Esophagus muscularis mucosa (tissue), 4 donors: ENCODE measurements around the gene RNF11.

Experiments used
- EP300 ChIP-seq: sonication (generic); formaldehyde crosslinking; IDR thresholded peaks from one replicate; pipeline ENCODE4 v1.6.1; 2017; ENCODE audit warnings: antibody characterized with exemption
- POLR2A ChIP-seq: fragments of 450-650 bp; IDR thresholded peaks from one replicate; pipeline ENCODE4 v1.6.1; 2017; ENCODE audit warnings: antibody characterized with exemption, moderate library complexity, mild to moderate bottlenecking, low read depth
- POLR2AphosphoS5 ChIP-seq, 2 donors: sonication (generic); formaldehyde crosslinking; IDR thresholded peaks; one replicate each; pipeline ENCODE4 v1.6.1; 2017; ENCODE audit warnings: antibody characterized with exemption in 2 of 2
- TF ChIP-seq, protein P1 (sequence below), 3 experiments: fragments of 200-600 bp in 2 of 3; fragments of 450-650 bp in 1 of 3; sonication (generic) in 2 of 3; IDR thresholded peaks; one replicate each; pipeline ENCODE4 v1.5.1; 2017 to 2019; ENCODE audit warnings: antibody characterized with exemption in 3 of 3, mild to moderate bottlenecking in 2 of 3, moderate library complexity in 1 of 3

GRCh38 chr1:51306950-51307349 is 70.9 kb downstream of the RNF11 start:
- TF ChIP-seq, protein P1, sequence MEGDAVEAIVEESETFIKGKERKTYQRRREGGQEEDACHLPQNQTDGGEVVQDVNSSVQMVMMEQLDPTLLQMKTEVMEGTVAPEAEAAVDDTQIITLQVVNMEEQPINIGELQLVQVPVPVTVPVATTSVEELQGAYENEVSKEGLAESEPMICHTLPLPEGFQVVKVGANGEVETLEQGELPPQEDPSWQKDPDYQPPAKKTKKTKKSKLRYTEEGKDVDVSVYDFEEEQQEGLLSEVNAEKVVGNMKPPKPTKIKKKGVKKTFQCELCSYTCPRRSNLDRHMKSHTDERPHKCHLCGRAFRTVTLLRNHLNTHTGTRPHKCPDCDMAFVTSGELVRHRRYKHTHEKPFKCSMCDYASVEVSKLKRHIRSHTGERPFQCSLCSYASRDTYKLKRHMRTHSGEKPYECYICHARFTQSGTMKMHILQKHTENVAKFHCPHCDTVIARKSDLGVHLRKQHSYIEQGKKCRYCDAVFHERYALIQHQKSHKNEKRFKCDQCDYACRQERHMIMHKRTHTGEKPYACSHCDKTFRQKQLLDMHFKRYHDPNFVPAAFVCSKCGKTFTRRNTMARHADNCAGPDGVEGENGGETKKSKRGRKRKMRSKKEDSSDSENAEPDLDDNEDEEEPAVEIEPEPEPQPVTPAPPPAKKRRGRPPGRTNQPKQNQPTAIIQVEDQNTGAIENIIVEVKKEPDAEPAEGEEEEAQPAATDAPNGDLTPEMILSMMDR (IDR thresholded peaks at IDR 0.05), result no peak
- TF ChIP-seq POLR2A (no peak), POLR2AphosphoS5 (IDR thresholded peaks at IDR 0.05) (no peak), EP300 (no peak)
